Mammary epithelial cell (primary cell): Measurements from ENCODE around the gene CEBPZOS.

Source experiments
- EZH2 ChIP-seq: IDR thresholded peaks from 2 replicates; pipeline ENCODE4 v1.6.1; 2012; ENCODE audit warnings: low read length, inconsistent platforms, borderline replicate concordance
- TF ChIP-seq, protein P1 (sequence below), 2 donors: IDR thresholded peaks in 1 of 2; conservative IDR thresholded peaks in 1 of 2; 2 replicates each; pipeline ENCODE4 v1.5.1; 2011 to 2012; ENCODE audit warnings: inconsistent platforms in 2 of 2, low read length in 2 of 2, mild to moderate bottlenecking in 2 of 2, control low read depth in 1 of 2, low read depth in 1 of 2; ENCODE audit not compliant: insufficient read depth in 1 of 2; ENCODE audit errors: extremely low read depth in 1 of 2

DNA sequence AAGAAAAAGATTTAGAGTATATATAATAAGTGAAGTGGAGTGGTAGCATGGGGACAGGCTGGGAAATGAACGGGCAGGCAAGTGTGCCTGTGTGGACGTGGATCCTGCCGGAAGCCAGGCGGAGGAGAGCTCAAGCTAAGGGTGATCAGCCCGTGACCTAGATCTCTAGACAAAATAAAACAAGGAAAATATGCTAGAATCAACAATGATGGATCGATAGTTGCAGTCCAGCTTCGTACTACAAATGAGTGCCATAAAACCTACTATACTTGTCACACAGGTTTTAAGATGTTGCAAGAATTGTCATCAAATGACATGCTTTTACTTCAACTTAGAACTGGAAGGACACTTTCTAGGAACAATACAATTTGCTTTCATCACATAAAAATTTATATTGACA, 48.0 kb upstream of the CEBPZOS start:
- TF ChIP-seq, protein P1, sequence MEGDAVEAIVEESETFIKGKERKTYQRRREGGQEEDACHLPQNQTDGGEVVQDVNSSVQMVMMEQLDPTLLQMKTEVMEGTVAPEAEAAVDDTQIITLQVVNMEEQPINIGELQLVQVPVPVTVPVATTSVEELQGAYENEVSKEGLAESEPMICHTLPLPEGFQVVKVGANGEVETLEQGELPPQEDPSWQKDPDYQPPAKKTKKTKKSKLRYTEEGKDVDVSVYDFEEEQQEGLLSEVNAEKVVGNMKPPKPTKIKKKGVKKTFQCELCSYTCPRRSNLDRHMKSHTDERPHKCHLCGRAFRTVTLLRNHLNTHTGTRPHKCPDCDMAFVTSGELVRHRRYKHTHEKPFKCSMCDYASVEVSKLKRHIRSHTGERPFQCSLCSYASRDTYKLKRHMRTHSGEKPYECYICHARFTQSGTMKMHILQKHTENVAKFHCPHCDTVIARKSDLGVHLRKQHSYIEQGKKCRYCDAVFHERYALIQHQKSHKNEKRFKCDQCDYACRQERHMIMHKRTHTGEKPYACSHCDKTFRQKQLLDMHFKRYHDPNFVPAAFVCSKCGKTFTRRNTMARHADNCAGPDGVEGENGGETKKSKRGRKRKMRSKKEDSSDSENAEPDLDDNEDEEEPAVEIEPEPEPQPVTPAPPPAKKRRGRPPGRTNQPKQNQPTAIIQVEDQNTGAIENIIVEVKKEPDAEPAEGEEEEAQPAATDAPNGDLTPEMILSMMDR (conservative IDR thresholded peaks at IDR 0.05 in 1 of 2, IDR thresholded peaks at IDR 0.05 in 1 of 2; ENCODE audit: extremely low read depth in 1 of 2, insufficient read depth in 1 of 2, low read depth in 1 of 2, low read length in 2 of 2) = no peak
- TF ChIP-seq EZH2 = no peak
